Panc1 (cell line): Measurements from ENCODE around the gene PTPMT1.
"Not testable (repeated sequence)": the region's sequence is repeated elsewhere in the genome, so short reads cannot be mapped to it uniquely, and the experiment has no call there.

Experiments
- CTCF ChIP-seq: fragments of 450-650 bp; IDR thresholded peaks from 2 replicates; pipeline ENCODE4 v1.5.1; 2017; ENCODE audit warnings: mild to moderate bottlenecking
- POLR2AphosphoS5 ChIP-seq: IDR thresholded peaks from 2 replicates; pipeline ENCODE4 v1.6.1; 2012; ENCODE audit warnings: mild to moderate bottlenecking, low read depth, low read length, moderate library complexity
- REST ChIP-seq, 2 experiments: IDR thresholded peaks; 2 replicates each; pipeline ENCODE4 v1.6.1; 2011 to 2012; ENCODE audit warnings: low read depth in 2 of 2, control low read depth in 1 of 2, low read length in 1 of 2, mild to moderate bottlenecking in 1 of 2, moderate library complexity in 1 of 2; ENCODE audit not compliant: insufficient read depth in 1 of 2
- SIN3A ChIP-seq: IDR thresholded peaks from 2 replicates; pipeline ENCODE4 v1.6.1; 2012; ENCODE audit warnings: low read depth, mild to moderate bottlenecking, low read length, moderate library complexity, borderline replicate concordance; ENCODE audit not compliant: insufficient read depth
- TCF7L2 ChIP-seq: IDR thresholded peaks from 2 replicates; pipeline ENCODE4 v1.6.1; 2011; ENCODE audit warnings: mild to moderate bottlenecking, low read depth, low read length, inconsistent platforms

- TF ChIP-seq POLR2AphosphoS5; CTCF; TCF7L2; REST (IDR thresholded peaks at IDR 0.05; ENCODE audit: insufficient read depth in 1 of 2, low read depth in 2 of 2, low read length in 1 of 2); SIN3A: not testable (repeated sequence)
Observed at GRCh38 chr11:47526032-47526431, 39.4 kb upstream of the PTPMT1 start.
